ENCODE results near the gene ZNF670. TPM values are rescaled to one million over a fixed set of nuclear protein-coding genes. Genes with fewer than 3 reads are reported as not detected.

ZNF670 gene
- total and polyA plus RNA-seq, 2 donors (not counting 1 experiment from before 2014, with no cell fraction given): 2.3 to 3.0 TPM

DNA sequence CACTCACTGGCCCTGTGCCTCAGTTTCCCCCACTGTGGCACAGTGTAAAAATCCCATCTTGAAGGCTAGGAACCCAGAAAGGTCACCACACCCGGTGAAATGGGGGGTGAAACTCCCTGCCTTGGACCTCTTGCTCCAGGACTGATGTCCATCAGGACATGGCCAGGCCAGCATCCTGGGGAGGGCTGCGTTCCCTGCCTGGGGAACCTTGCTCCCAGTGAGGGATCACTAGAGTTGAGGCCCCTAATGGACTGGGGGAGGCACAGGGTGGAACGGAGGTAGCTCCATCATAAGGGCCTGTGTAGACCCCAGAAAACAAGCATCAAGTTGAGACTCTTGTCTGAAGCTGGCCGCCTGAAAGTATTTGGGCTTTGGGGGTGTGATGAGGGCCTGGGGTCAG, 10.4 kb upstream of the ZNF670 start:
- no peaks in the 10 kb centered on the region for H3K4me1 ChIP-seq (ENCODE audit: control insufficient read depth, extremely low read depth, insufficient read depth, low read length)
- H3K79me2 ChIP-seq (ENCODE audit: control insufficient read depth, insufficient read depth, low read length): no peaks in the 10 kb centered on the region
- no peaks in the 10 kb centered on the region for H3K27me3 ChIP-seq (ENCODE audit: control insufficient read depth, insufficient read depth, low read length)
- H3K27ac ChIP-seq (ENCODE audit: insufficient read depth, low read length): no peak overlapping the region
- H3K4me3 ChIP-seq (replicated peaks in 1 of 4; ENCODE audit: control extremely low read depth in 1 of 4, insufficient read depth in 1 of 4, low read depth in 3 of 4, low read length in 4 of 4): no peak overlapping the region
- no peak for TF ChIP-seq EZH2 (IDR thresholded peaks at IDR 0.05; ENCODE audit: low read length, missing control alignments)
- TF ChIP-seq, protein P1, sequence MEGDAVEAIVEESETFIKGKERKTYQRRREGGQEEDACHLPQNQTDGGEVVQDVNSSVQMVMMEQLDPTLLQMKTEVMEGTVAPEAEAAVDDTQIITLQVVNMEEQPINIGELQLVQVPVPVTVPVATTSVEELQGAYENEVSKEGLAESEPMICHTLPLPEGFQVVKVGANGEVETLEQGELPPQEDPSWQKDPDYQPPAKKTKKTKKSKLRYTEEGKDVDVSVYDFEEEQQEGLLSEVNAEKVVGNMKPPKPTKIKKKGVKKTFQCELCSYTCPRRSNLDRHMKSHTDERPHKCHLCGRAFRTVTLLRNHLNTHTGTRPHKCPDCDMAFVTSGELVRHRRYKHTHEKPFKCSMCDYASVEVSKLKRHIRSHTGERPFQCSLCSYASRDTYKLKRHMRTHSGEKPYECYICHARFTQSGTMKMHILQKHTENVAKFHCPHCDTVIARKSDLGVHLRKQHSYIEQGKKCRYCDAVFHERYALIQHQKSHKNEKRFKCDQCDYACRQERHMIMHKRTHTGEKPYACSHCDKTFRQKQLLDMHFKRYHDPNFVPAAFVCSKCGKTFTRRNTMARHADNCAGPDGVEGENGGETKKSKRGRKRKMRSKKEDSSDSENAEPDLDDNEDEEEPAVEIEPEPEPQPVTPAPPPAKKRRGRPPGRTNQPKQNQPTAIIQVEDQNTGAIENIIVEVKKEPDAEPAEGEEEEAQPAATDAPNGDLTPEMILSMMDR (conservative IDR thresholded peaks at IDR 0.05 in 1 of 2, IDR thresholded peaks at IDR 0.05 in 1 of 2; ENCODE audit: low read depth in 1 of 2, low read length in 2 of 2): no peak
- no peak overlapping the region for H3K4me2 ChIP-seq (ENCODE audit: extremely low read depth, insufficient read depth, low read length)
- H3K36me3 ChIP-seq (ENCODE audit: control insufficient read depth, insufficient read depth, low read length): no peaks in the 10 kb centered on the region
- H3K9me3 ChIP-seq (ENCODE audit: control insufficient read depth, insufficient read depth, low read depth, low read length): no peaks in the 10 kb centered on the region
- DNase-seq (ENCODE audit: low read depth in 2 of 2): no peak
- H2AFZ ChIP-seq (ENCODE audit: low read length): no peak overlapping the region
- no peak overlapping the region for H3K9ac ChIP-seq (ENCODE audit: insufficient read depth, low read length)
- no peaks in the 10 kb centered on the region for H4K20me1 ChIP-seq (ENCODE audit: control insufficient read depth, extremely low read depth, insufficient read depth, low read length)

- TF ChIP-seq, protein P1 (conservative IDR thresholded peaks at IDR 0.05 in 1 of 2, IDR thresholded peaks at IDR 0.05 in 1 of 2; ENCODE audit: low read depth in 1 of 2, low read length in 2 of 2): no peak
- TF ChIP-seq EZH2 (IDR thresholded peaks at IDR 0.05; ENCODE audit: low read length, missing control alignments): no peak
- Histone ChIP-seq H2AFZ (ENCODE audit: low read length) (no peak overlapping the region), H3K27me3 (ENCODE audit: control insufficient read depth, insufficient read depth, low read length) (no peaks in the 10 kb centered on the region), H3K27ac (ENCODE audit: insufficient read depth, low read length) (no peak overlapping the region), H4K20me1 (ENCODE audit: control insufficient read depth, extremely low read depth, insufficient read depth, low read length) (no peaks in the 10 kb centered on the region), H3K4me1 (ENCODE audit: control insufficient read depth, extremely low read depth, insufficient read depth, low read length) (no peaks in the 10 kb centered on the region), H3K9ac (ENCODE audit: insufficient read depth, low read length) (no peak overlapping the region), H3K36me3 (ENCODE audit: control insufficient read depth, insufficient read depth, low read length) (no peaks in the 10 kb centered on the region), H3K79me2 (ENCODE audit: control insufficient read depth, insufficient read depth, low read length) (no peaks in the 10 kb centered on the region), H3K9me3 (ENCODE audit: control insufficient read depth, insufficient read depth, low read depth, low read length) (no peaks in the 10 kb centered on the region), H3K4me3 (replicated peaks in 1 of 4; ENCODE audit: control extremely low read depth in 1 of 4, insufficient read depth in 1 of 4, low read depth in 3 of 4, low read length in 4 of 4) (no peak overlapping the region), H3K4me2 (ENCODE audit: extremely low read depth, insufficient read depth, low read length) (no peak overlapping the region)
- DNase-seq (ENCODE audit: low read depth in 2 of 2): no peak
These were observed 8.6 kb upstream of the ZNF670 start for GRCh38 chr1:247087256-247087655.

DNA sequence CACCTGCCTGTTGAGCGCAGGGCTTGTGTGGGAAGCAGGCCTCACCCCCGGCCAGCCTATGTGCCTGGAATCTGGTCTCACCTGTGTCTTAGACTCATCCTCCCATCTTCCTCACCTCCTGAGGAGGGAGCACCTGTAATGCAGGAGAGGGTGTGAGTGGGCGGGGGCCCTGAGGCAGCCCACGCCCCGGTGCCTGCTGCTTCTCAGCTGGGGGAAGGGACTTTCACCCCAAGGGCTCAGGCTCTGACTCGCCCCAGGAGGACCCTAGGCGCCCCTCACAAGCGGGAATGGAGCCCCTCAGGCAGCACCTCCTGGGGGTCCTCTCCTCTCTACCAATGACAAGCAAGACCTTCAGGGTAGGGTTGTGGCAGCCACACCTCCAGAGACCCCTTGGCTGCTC, 6.7 kb upstream of the ZNF670 start:
- Histone ChIP-seq H3K4me1 (ENCODE audit: control insufficient read depth, extremely low read depth, insufficient read depth, low read length) (no peaks in the 10 kb centered on the region), H3K9me3 (ENCODE audit: control insufficient read depth, insufficient read depth, low read depth, low read length) (no peaks in the 10 kb centered on the region), H3K36me3 (ENCODE audit: control insufficient read depth, insufficient read depth, low read length) (no peaks in the 10 kb centered on the region), H3K27ac (ENCODE audit: insufficient read depth, low read length) (no peak overlapping the region), H4K20me1 (ENCODE audit: control insufficient read depth, extremely low read depth, insufficient read depth, low read length) (no peaks in the 10 kb centered on the region), H3K4me3 (replicated peaks in 1 of 4; ENCODE audit: control extremely low read depth in 1 of 4, insufficient read depth in 1 of 4, low read depth in 3 of 4, low read length in 4 of 4) (no peak overlapping the region), H3K4me2 (ENCODE audit: extremely low read depth, insufficient read depth, low read length) (no peak overlapping the region), H3K79me2 (ENCODE audit: control insufficient read depth, insufficient read depth, low read length) (no peaks in the 10 kb centered on the region), H3K9ac (ENCODE audit: insufficient read depth, low read length) (no peak overlapping the region), H3K27me3 (ENCODE audit: control insufficient read depth, insufficient read depth, low read length) (no peaks in the 10 kb centered on the region), H2AFZ (ENCODE audit: low read length) (no peak overlapping the region)
- DNase-seq (ENCODE audit: low read depth in 2 of 2): no peak
- no peak for TF ChIP-seq EZH2 (IDR thresholded peaks at IDR 0.05; ENCODE audit: low read length, missing control alignments)
- TF ChIP-seq, protein P1 (conservative IDR thresholded peaks at IDR 0.05 in 1 of 2, IDR thresholded peaks at IDR 0.05 in 1 of 2; ENCODE audit: low read depth in 1 of 2, low read length in 2 of 2): no peak

Data from fibroblast of lung (primary cell).